GM18951 (cell line): ENCODE results near the gene ARL6.

Experiments
- POLR2A ChIP-seq: IDR thresholded peaks from 4 replicates; pipeline ENCODE4 v1.6.1; 2011; ENCODE audit warnings: mild to moderate bottlenecking; ENCODE audit not compliant: insufficient read length, insufficient read depth; ENCODE audit errors: extremely low read depth
- in situ Hi-C: fragments of 300-500 bp; cut with MboI; formaldehyde crosslinking; loops from one replicate; pipeline ENCODE4 v1.12.0; 2022; ENCODE audit warnings: low sequenced_read_pairs, mixed read lengths, inconsistent platforms; ENCODE audit not compliant: unreplicated experiment

Gene ARL6

GRCh38 chr3:97793420-97794019 lies 29.0 kb downstream of the ARL6 start:
- in situ Hi-C loops, result loop anchor here (5.0 to 25.0 kb wide), 2 partner anchors 224 to 544 kb away; no protein-coding TSS in a partner anchor
- no peak for TF ChIP-seq POLR2A

- in situ Hi-C loops, result loop anchor here (25.0 kb wide), 1 partner anchor 541 kb away; no protein-coding TSS in a partner anchor
- TF ChIP-seq POLR2A, result no peak
Observed at GRCh38 chr3:97795951-97796350, 31.4 kb downstream of the ARL6 start.

- TF ChIP-seq POLR2A, result no peak
- in situ Hi-C loops, result no loop called here
Observed at GRCh38 chr3:97804471-97804870, 39.9 kb downstream of the ARL6 start.

- in situ Hi-C loops, result no loop called here
- TF ChIP-seq POLR2A, result no peak
Observed at GRCh38 chr3:97810779-97811390, 46.3 kb downstream of the ARL6 start.

- in situ Hi-C loops, result no loop called here
- no peak for TF ChIP-seq POLR2A
Observed at GRCh38 chr3:97815149-97815917, 50.8 kb downstream of the ARL6 start.

GRCh38 chr3:97816811-97817210 lies 52.3 kb downstream of the ARL6 start:
- TF ChIP-seq POLR2A, result no peak
- in situ Hi-C loops, result no loop called here

GRCh38 chr3:97817965-97818364 lies 53.4 kb downstream of the ARL6 start:
- TF ChIP-seq POLR2A, result no peak
- in situ Hi-C loops, result no loop called here

GRCh38 chr3:97820780-97821179 lies 56.2 kb downstream of the ARL6 start:
- in situ Hi-C loops, result no loop called here
- TF ChIP-seq POLR2A, result no peak

GRCh38 chr3:97821287-97821773 lies 56.8 kb downstream of the ARL6 start:
- no peak for TF ChIP-seq POLR2A
- in situ Hi-C loops, result no loop called here

GRCh38 chr3:97821774-97822358 lies 57.3 kb downstream of the ARL6 start, which contains the start of gene CRYBG3:
TSS of gene CRYBG3 (plus strand) at chr3:97822011. CDS start at chr3:97822207, 196 bp downstream.
- TF ChIP-seq POLR2A, result peak; percentile 60
- in situ Hi-C loops, result no loop called here

GRCh38 chr3:97822359-97822775 lies 57.8 kb downstream of the ARL6 start:
- TF ChIP-seq POLR2A, result no peak
- in situ Hi-C loops, result no loop called here

- TF ChIP-seq POLR2A, result no peak
Observed at GRCh38 chr3:97823046-97824004, 58.8 kb downstream of the ARL6 start.

GRCh38 chr3:97825101-97825500 lies 60.5 kb downstream of the ARL6 start:
- no peak for TF ChIP-seq POLR2A
- in situ Hi-C loops, result no loop called here

More at GRCh38 chr3:97823046-97824004, 58.8 kb downstream of the ARL6 start:
- in situ Hi-C loops, result no loop called here
